ENCODE data around the gene SPPL2A.

The SPPL2A gene

GRCh38 chr15:50767332-50767861 is 1.9 kb upstream of the SPPL2A start:
- no peak for DNase-seq

- peak; percentile 51 for DNase-seq
Observed at GRCh38 chr15:50764461-50765194, 878 bp downstream of the SPPL2A start.

GRCh38 chr15:50758712-50759205 is 6.7 kb downstream of the SPPL2A start:
- no peak for DNase-seq

GRCh38 chr15:50753463-50753862 is 12.0 kb downstream of the SPPL2A start:
- DNase-seq, result no peak

- DNase-seq, result no peak
Observed at GRCh38 chr15:50751394-50751793, 14.1 kb downstream of the SPPL2A start.

GRCh38 chr15:50750227-50750705 is 15.2 kb downstream of the SPPL2A start:
- DNase-seq, result no peak

- DNase-seq, result no peak
Observed at GRCh38 chr15:50747523-50747922, 18.0 kb downstream of the SPPL2A start.

- no peak for DNase-seq
Observed at GRCh38 chr15:50744601-50745000, 20.9 kb downstream of the SPPL2A start.

GRCh38 chr15:50740955-50741354 is 24.6 kb downstream of the SPPL2A start:
- DNase-seq, result no peak

GRCh38 chr15:50736823-50737222 is 28.7 kb downstream of the SPPL2A start:
- DNase-seq, result no peak

- DNase-seq, result no peak
Observed at GRCh38 chr15:50735156-50735555, 30.4 kb downstream of the SPPL2A start.

- no peak for DNase-seq
Observed at GRCh38 chr15:50726315-50726714, 39.2 kb downstream of the SPPL2A start.

- DNase-seq, result no peak
Observed at GRCh38 chr15:50718700-50719125, 46.8 kb downstream of the SPPL2A start.

GRCh38 chr15:50712018-50712417 is 53.5 kb downstream of the SPPL2A start:
- no peak for DNase-seq

- DNase-seq, result no peak
Observed at GRCh38 chr15:50710585-50710984, 54.9 kb downstream of the SPPL2A start.

GRCh38 chr15:50707878-50708427 is 57.6 kb downstream of the SPPL2A start:
- DNase-seq, result no peak

- DNase-seq, result no peak
Observed at GRCh38 chr15:50702762-50703334, 62.7 kb downstream of the SPPL2A start.

- no peak for DNase-seq
Observed at GRCh38 chr15:50698101-50698500, 67.4 kb downstream of the SPPL2A start.

GRCh38 chr15:50697109-50697797 is 68.3 kb downstream of the SPPL2A start:
- DNase-seq, result no peak

GRCh38 chr15:50694634-50695165 is 70.8 kb downstream of the SPPL2A start:
- peak; percentile 9 for DNase-seq

GRCh38 chr15:50687302-50687902 is 78.1 kb downstream of the SPPL2A start:
- no peak for DNase-seq
